HPDE6-E6E7 (cell line): ENCODE measurements around the gene CHMP5.

Experiments used
- DNase-seq: peaks from one replicate; pipeline ENCODE4 v3.0.0; 2011; ENCODE audit warnings: missing footprints; ENCODE audit errors: extremely low spot score

CHMP5 gene

DNA sequence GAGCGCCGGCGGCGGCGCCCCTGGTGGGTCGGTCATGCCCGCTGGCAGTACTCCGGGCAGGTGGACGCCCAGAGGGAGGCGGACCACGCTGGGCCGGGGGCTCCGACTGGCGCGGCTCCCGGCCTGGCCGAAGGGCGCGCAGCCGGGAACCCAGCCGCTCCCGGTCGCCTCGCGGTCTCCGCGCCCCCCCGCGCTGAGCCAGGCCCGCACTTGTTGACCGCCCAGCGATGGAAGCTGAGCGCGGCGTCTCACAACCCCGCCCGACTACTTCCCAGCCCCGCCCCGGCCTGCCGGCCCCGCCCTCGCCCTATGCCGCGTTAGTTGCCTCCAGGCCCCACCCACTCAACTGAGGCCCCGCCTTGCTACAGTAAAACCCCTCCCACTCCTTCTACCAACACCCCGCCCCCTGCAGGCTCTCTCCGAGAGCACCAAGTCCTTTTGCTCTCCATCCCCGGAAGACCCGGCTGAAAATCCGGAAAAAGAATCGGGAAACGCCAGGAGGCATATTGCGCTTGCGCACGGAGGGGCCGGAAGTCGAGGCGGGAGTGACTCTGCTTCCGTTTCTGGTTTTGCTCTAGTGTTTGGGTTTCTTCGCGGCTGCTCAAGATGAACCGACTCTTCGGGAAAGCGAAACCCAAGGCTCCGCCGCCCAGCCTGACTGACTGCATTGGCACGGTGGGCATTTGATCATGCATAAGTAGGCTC is at the start of gene CHMP5, which contains the start of gene BAG1:
Gene CHMP5, plus strand, starts transcription at position 577 of the 705 bp plus-strand sequence. Its CDS starts 30 bp downstream, at position 607.
Gene BAG1, minus strand, starts transcription at position 236 of the 705 bp plus-strand sequence.
- peak; percentile 98 for DNase-seq

DNA sequence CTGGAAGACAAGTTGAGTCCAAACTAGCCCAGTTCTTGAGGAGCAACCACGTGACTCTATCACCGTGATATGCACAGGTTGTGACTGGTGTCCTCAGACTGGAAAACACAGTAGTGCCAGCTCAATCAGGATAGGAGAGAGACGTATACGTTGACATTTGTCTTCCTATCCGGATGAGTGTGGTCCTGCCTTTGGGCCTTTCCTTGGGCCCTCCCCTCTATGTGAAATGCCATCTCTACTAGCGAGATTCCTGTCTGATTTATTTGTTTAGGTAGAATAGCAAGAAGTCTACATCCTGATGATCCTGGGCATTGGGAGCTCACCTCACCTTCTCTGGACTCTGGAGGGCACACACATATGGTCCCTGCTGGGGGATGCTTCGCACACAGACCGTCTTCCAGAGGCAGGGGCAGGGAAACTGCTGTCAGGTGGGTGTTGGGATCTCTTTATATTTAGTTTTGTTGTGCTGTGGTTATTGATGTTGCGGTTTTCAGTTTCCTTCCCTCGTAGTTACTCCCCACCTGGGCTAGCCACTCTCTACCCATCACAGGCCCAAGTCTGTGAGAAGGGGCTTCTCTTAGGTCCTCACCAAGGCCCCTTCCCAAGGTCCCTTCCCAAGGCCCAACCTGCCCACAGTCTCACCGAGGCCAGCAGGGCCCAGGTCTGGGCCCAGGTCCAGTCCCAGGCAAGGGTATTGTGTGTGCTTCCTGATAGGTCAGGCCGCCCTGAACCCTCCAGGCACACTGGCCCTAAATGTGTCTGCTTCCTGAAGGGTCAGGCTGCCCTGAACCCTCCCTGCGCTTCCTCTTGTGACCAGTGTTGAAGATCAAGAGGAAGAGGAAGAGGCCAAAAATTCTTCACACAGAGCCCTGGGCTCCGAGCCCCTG is 43.9 kb upstream of the CHMP5 start:
- no peak for DNase-seq

DNA sequence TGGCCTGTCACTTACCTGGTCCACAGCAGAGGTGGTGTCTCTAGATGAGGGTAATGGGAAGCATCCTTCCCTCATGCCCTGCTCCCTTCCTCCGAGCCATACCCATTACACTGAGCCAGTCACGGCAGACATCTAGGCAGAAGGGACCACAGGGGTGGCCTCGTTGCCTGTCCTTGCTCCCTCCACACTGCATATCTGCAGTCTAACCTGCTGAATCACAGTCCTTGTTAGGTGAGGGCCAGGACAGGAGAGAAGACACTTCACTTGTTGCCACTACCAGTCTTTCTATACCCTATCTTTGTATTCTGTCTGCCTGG is 43.3 kb upstream of the CHMP5 start:
- no peak for DNase-seq

DNA sequence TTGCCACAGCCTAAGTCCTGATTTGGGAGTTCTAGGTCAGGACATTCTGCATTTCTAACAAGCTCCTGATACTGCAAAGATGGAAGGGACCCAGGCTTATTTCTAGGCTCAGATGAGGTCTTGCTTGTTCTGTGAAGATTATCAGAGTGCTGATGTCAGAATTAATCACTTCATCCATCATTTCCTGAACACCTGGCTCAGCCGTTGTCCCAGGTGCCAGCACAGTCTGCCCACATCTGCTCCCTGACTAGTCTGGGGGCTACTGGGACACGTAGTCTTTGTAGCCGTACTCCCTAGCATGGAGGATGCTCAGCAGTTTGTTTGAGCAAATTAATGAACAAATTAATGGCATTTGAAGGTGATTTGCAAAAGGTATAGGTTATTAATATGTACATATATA is 42.8 kb upstream of the CHMP5 start:
- DNase-seq: no peak

DNA sequence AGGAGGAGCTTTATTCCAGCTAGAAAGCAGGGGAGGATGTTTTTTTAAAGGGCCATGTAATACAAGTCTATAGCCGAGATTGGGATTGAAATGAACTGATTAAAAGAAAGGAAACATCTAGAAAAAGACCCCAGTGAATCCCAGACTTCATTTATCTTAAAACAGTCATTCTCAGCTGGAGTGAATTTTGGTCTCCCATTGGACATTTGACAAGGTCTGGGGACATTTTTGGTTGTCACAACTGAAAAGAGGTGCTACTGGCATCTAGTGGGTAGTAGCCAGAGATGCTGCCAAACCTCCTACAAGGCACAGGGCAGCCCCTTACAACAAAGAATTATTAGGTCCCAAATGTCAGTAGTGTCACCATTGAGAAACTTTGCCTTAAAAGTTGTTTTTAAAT is 41.2 kb upstream of the CHMP5 start:
- DNase-seq: no peak

DNA sequence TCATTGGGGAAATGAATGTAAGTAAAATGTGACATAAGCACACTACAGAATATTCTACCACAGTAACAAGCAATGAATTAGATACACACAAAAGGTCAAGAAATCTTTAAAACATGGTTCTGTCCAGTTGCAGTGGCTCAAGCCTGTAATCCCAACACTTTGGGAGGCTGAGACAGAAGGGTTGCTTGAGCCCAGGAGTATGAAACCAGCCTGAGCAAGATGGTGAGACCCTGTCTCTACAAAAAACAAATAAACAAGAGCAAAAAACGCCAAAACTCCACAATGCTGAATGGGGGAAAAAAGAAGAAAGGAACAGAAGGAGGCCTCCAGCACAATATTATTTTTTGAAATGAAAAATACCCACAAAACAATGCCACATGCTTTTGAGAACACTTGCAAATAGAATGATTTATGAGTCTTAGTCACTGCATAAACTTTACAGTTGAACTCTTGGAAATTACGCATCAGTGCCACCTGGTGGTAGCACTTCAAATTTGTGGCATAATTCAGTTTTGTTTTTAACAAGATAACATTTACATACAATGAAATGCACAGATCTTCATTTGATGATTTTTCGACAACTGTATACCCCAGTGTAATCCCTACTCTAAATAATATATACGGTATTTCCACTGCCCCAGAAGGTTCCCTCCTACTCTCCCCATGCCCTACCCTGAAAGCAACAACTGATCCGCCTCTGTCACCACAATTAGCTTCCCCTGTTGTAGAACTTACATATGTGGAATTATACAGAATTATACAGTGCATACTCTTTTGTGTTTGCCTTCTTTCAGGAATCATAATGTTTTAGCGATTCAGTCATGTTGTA is 39.3 kb upstream of the CHMP5 start:
- no peak for DNase-seq

DNA sequence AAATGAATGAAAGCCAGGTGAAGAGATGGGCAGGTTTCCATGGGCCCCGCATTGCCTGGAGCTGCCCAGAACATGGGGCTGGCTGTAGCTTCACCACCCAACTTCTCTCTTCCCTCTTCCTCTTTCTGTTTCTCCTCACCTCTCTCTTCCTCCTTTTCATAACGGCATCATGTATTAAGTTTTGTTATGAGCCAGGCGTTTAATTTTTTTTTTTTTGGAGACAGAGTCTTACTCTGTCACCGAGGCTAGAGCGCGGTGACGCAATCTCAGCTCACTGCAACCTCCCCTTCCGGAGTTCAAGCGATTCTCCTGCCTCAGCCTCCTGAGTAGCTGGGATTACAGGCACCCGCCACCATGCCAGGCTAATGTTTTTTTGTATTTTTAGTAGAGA is 37.8 kb upstream of the CHMP5 start:
- DNase-seq: no peak

DNA sequence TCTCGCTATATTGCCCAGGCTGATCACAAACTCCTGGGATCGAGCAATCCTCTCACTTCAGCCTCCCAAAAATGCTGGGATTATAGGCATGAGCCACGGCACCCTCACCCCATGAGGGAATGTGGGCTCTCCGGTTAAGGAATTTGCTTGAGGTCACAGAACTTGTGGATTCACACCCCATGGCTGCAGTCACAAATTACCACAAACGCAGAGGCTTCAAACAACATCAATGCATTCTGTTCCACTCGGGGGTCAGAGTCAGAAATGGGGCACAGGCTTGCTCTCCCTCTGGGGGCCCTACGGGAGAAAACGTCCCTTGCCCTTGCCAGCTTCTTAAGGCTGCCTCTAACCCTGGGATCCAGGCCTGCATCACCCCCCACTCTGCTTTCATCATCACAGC is 37.1 kb upstream of the CHMP5 start:
- no peak for DNase-seq

DNA sequence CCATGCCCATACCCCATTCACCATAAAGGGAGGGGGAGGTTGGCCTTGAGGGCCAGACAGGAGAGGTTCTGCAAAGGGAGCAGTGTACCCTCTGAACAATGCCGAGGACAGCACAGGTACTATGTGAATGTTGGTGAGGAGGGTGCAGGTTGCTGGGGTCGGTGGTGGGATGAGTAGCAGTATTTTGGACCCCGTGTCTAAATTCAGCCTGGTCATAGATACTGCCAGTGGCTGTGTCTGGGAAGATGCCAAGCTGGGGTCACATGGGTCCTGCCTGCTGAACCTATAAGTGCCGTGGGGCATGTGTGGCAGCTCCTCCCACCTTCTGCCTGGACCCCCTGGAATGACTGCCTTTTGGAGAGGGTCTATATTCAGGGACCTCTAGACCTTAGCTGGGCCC is 36.2 kb upstream of the CHMP5 start:
- no peak for DNase-seq

DNA sequence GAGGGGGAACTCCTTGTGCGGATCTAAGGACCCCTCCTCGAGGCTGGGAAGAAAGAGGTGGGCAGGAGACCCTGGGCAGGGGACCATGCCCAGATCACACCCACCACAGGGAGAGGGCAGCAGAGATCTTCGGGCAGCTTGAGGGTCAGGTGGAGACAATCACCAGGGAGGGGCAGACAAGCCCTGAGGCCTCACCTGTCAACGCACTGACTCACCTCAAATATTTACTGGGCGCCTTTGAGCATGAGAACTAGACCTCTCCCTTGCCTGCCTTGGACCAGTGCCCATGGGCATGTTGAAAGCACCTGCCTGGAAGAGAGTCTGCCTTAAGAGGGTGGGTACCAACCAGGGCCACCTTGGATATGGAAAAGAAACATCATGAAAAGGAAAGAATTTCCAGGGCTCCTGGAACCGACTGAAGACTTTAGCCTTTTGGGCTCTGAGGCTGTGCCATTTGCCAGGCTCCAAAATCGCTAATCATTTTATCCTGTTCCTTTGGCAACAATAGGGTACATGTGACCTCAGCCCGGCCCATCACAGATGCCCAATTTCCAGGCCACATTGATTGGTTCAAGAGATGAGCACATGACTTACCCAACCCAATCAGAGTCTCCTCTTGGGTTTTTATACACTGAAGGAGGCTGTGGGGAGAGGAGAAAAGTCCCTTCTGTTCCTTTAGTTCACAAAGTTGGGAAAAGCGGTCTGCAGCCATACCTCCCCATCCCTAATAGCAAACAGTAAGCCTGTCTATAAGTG is 35.3 kb upstream of the CHMP5 start:
- peak; percentile 90 for DNase-seq

DNA sequence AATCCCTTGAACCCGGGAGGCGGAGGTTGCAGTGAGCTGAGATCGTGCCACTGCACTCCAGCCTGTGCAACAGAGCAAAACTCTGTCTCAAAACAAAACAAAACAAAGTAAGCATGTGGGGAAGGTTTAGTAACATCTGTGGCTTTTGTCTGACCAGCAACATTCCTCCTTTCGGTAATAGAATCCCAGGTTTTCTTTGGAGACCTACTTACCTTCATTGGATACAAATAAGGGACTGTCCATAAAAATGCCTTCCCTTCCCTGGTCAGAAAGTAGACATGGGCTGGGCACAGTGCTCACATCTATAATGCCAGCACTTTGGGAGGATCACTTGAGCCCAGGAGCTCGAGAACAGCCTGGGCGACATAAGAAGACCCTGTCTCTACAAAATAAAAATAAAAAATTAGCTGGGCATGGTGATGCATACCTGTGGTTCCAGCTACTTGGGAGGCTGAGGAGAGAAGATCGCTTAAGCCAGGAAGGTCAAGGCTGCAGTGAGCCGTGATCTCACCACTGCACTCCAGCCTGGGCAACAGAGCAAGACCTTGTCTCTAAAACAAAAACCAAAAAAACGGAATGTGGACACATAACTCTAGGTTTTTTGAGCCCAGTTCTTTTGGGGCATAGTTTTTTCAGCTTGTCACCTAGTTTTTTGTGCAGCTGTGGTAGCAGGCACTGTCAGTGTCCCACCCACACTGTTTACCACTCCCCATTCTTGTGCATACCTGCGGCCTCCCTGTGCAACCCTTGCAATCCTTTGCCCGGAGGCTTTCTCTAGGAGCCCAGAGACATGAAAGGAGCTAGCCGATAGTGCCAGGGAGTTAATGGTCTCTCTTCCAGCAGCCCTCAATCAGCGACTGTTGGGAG is 33.9 kb upstream of the CHMP5 start:
- no peak for DNase-seq

DNA sequence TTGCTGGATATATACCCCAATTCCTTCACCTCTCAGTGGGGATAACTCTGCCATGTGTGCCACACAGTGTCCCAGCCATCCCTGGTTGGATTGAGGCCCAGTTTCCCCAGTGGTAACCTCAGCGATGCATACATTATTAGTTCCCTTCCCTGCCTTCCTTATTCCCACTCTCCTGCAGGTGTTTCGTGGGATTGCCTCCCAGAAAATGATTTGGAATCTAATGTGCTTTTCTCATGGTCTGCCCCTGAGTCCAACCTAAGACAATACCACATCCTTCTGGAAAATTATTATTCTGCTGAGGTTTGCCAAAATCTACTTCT is 33.3 kb upstream of the CHMP5 start:
- DNase-seq: no peak

DNA sequence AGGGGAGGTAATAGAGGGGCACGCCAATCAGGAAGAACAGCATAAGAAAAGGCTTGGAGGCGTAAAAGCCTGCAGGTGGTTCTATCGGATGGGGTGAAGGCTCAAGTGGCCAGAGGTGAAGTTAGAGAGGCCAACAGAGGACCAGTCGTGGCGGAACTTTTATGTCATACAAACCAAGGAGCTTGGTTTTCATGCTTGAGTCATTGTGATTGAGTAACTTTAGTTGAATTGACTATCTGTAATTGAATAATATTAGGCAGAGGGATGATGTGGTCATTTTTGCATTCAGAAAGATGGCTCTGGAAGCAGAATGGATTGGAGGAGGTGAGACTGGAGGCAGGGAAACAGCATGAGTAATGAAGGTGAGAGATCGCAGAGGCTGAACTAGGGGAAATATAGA is 32.0 kb upstream of the CHMP5 start:
- DNase-seq: no peak

DNA sequence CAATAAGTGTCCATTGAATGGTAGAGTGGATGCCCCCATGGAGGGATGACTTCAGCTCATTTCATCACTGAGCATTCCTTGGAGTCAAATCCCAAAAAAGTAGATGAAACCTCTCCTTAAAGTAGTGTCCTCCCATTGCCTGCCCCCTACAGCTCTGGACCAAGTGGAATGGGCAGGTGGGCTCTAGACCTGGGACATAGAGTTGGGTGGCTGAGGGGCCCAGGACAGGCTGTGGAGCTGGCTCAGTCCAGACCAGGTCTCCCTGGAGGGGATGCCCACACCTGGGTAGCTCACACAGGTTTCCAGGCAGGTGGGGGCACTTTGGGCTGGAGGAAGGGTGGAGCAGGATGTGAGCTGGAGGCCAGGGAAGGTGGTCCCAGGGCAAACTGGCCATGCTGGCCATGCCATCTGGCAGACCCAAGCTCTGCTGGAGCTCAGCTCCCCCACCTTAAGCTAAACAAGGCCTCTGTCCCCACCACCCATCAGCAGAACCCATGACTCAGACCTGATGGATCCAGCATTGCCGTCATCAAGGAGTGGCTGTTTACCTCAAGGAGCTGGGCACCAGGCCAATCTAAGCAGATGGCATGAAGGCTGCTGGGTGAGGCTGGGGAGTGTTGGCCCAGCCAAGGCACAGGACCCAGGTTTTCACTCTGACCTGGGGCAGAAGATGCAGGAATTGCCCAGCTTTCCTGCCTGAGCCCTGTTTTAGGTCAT is 31.1 kb upstream of the CHMP5 start:
- DNase-seq: peak; percentile 97

DNA sequence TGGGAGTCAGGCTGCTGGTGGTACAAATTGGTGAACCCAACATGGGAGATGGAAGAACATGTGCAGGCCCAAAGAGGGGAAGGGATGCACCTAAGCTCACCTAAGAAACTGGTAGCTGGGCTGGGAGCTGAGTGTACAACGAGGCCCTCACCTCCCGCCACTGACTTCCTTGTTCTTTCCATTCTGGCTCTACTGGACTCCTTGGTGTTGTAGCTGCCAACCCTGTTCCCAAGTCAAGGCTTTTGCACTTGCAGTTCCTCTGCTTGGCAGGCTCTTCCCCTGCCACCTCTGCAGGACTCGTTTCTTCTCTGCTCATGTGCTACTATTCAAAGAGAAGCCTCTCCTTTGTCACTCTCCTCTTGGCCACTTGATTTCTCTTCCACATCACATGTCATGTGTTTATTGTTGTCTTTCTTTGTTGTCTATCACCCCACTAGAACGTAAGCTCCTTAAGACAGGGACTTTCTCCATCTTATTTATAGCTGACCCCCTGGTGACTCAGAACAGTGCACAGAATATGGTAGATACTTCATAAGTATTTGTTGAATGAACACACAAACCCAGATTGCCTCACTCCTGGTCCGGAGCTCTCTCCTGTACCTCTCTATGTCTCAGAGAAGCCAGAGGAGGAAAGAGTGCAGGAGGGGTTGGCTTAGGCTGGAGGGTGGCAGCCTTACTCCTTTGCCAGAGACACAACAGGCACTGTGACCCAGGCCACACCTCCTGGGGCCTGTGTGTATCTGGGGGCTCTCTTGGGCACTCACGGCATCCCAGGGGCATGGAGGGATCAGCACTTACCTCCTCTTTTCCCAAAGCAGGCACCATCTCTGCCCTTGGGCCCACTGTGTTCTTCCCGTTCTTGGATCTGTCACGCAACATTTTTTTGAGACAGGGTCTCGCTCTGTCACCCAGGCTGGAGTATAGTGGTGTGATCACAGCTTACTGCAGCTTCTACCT is 30.1 kb upstream of the CHMP5 start:
- no peak for DNase-seq

DNA sequence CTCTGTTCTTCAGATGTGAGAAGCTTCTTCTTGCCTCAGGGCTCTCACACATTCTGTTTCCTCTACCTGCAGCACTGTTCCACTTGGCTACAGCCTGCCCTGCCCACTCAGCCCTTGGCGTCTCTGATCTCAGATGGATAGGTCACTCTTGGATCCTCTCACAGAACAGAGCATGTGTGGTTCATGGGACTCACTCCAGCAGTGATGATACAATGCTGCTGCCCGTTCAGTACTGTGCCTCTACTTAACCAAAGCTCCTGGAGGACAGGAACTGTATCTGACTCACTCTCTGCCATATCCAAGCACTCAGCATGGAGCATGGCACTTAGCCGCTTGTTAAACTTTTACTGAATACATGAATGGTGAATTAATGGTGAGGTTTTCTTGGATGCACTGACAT is 28.3 kb upstream of the CHMP5 start:
- DNase-seq: no peak

DNA sequence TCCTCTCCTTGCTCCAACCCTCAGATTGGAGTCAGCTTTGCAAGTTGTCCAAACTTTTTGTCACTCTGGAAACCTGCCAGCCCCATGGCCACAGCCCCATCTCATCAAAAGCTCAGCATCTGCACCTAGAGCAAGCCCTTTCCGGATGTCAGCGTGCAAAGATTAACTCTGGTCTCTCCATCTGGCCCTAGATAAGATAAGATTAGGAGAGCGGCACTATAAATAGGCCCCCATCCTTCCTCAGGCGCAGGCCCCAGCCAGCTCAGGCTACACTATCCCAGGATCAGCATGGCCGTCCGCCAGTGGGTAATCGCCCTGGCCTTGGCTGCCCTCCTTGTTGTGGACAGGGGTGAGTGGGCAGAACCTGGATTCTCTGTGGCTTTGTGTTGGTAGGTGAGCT is 24.9 kb upstream of the CHMP5 start, which contains the start of gene SPINK4:
Gene SPINK4, plus strand, starts transcription at position 247 of the 400 bp plus-strand sequence. Its CDS starts 42 bp downstream, at position 289.
- DNase-seq: no peak

DNA sequence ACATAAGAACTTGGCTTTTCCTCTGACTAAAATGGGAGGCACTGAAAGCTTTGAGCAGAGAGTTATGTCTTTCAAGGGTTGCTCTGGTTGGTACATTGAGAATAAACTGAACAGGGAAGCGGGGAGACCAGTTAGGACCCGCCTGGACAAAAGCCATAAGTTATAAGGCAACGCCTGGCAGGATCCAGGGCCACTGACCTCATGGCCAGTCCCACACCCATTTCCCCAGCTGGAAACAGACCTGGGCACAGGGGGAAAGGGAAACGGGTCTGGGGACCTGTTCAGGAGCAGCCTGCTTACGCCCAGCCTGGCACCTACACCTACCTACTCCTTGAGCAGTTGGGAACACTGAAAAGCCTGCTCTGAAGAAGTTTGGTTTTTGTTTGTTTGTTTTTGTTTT is 23.6 kb upstream of the CHMP5 start:
- DNase-seq: no peak

DNA sequence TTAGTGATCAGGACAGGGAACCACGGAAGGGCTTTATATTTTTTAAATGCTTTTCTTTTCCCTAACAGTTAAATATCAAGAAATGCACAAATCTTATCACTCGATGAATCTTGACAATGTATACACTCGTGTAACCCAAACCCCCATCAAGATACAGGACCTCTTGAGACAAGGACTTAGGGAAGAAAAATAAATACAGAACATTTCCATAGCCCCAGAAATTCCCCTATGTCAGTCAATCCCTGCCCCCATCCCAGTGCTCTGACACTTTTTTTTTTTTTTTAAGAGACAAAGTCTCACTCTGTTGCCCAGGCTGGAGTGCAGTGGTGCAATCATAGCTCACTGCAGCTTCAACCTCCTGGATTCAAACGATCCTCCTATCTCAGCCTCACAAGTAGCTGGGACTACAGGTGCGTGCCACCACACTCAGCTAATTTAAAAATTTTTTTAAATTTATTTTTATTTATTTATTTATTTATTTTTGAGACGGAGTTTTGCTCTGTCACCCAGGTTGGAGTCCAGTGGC is 22.2 kb upstream of the CHMP5 start:
- no peak for DNase-seq
